ENCODE data around the gene PLEKHA7.

PLEKHA7 gene

DNA sequence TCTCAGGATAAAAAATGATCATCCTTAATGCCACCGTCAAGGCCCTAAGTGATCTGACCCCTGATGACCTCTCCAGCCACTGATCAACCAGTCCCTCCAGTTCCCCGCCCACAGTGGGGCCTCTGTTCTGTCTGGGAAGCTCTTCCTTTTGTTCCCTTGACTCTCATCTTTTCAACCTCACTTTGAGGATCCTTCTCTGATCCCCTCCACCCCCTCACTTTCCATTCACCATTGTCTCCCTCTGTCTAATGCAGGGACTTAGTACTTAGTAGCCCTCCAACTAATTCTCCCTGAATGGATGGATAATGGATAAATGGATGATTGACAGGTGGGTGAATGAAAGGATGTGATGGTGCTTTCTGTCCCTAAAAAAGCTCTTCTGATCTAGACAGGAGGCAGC, 230.1 kb downstream of the PLEKHA7 start:
- DNase-seq = no peak

DNA sequence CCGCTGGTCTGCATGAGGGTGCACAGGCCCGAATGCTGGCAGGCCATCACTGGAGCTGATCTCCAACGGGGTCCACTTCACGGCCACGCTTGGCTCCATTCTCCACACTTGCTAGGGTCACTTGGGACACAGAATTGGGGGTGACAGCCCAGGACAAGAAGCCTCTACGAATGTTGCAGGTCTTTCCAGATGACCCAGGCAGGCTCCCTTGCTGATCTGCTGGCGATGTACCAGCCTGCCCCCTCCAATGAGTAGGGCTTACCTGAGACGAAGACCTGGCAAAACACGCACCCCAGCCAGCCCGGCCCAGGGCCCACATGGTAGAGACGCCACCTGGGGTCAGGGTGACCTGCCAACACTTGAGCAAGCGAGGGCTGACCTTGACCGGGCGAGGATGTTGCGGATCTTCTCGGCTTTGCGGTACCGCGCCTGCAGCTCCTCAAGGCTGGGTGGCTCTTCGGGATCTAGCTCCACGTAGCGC, 230.9 kb downstream of the PLEKHA7 start:
- DNase-seq = no peak

DNA sequence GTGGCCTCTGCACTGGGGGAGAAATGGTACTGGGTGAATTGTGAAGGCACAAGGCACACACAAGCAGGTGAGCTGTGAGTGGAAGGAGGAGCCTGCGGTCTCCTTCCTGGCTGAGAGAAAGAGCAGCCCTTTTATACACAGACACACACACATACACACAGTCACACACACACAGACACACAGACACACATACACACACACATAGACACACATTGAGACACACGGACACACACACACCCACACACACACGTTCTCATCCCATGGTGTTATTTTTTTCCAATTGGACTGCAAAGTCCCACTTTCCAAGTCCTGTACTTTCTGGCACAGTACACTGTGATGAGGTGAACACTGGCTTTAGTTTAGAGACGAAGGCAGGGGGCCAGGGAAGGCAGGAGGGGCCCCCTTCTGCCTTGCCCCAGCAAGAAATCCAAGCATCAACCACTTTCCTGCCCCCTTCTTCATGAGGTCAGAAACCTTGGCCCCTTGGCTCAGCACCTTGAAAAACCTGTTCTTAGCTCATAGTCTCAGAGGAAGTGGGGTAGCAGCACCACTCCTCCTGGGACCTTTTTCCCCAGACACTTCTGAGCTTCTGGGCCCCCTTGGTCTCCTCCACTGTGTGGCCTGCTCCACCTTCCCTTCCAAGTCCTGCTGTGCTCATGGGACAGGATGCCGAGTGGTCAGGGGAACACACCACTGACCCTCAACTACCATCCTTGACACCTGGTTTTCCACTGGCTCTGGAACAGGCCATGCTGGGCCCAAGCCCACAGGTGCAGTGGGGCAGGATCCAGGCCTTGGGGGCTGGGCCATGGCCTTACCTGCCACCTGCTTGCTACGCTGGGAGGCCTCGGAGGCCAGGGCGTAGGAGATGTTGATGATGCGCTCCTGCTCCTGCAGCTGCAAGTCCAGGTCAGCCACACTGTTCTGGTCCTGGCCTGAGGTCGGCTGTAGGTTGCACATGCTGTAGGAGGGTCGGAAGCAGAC, 232.0 kb downstream of the PLEKHA7 start:
- no peak for DNase-seq

DNA sequence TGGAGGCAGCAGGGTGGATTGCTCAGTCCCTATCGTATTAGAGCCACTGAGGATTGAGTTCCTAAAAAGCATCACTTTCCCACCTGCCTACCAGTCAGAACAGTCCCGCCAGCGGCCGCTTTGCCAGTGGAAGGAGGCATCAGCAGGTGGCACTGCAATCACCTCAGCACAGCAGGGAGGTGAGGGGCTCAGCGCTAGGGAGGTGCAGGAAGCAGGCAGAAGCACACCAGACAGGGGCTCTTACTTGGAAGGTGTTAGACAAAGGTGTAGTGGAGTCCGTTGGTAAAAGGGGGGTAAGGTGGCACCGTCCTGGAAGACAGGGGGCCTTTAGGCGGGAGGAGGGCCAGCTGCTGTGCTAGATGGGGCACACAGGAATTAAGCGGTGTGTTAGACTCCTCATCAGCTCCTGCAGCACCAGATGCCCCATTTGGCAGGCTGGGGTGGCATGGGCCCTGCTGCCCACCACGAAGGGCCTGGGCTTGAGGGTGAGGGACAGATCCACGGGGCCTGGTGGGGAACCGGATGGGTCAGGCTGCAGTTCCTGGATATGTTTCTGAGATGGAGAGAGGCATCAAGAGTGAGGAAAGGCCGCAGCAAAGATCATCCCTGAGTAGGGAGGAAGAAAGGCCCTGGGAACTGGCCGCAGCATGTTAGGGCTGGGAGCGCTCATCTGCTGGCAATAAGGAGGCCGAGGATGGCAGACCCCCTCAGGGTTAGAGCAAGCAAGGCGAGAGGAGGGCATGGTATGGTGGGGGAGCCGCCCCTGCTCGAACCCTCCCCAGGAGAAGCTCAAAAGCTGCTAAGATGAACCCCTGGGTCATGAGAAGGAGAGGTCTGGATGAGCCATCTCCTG, 233.3 kb downstream of the PLEKHA7 start:
- DNase-seq = no peak

DNA sequence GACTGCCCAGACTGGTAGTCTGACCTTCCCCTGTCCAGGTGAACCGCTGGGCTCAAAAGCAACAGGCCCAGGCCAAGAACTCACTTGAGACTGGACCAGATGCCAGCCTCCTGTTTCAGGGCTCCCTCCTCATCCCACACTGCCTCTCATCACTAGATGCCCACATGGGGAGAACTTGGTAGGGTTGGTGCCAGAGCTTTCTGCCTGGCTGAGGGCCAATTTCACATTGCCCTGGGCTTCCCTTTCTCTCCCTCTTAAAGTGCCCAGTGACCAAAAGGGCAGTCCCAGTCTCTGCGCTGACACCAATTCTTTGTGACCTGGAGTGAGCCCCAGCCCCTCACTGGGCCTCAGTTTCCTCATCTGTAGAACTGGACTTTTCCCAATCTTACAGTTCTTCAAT, 234.1 kb downstream of the PLEKHA7 start:
- DNase-seq = no peak

DNA sequence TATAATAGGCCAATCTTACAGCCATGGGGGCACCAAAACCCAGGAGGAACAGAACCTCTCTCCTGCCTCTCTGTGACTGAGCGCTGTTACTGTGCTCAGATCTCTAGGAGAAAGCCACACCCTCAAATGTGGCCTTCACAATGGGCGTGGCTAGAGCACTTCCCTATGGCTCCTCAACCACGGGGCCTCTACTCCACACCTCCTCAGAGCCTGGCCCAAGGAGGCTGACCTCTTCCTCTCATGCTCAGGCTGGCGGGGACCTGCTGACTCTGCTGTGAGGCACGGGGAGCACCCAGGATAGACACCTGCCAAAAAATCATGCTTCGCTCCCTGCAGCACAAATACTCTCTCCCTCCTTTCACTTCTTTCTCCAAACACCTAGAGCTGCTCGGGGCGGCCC, 234.8 kb downstream of the PLEKHA7 start:
- no peak for DNase-seq

DNA sequence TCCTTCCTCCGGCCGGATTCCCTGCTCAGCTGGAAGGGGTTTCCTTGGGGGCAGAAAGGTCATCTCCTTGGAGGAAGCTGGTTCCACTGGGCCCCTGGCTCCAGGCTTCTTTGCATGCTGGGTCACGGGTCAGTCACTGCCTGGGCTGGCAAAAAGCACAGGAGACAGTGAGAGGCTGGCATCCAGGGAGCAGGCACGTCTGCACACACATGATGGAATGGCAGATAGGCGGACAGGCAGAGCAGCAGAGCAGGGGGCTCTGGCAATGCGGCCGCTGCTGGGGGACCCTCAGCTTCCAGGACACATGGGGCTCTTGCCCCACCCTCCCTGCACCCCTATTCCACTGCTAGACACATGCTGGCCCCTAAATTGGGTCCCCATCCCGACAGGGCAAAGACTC, 235.3 kb downstream of the PLEKHA7 start:
- no peak for DNase-seq

DNA sequence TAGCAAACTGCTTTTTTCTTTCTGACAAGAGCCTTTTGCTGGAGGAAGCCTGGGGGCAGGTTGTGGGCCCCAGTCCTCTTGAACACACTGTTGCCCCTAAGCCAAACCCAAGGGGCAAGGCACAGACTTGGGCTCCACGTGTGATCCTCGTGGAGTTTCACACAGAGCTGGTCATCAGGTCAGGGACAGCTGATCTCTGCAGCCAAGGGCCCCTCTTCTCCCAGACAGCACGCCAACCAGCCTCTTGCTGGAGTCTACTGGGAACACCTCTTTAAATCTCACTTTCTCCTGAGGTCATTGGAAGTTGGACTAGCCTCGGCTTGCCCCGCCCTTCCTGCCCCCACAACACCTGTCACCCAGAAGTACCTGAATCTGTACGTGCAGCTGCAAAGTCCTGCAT, 235.9 kb downstream of the PLEKHA7 start:
- no peak for DNase-seq

DNA sequence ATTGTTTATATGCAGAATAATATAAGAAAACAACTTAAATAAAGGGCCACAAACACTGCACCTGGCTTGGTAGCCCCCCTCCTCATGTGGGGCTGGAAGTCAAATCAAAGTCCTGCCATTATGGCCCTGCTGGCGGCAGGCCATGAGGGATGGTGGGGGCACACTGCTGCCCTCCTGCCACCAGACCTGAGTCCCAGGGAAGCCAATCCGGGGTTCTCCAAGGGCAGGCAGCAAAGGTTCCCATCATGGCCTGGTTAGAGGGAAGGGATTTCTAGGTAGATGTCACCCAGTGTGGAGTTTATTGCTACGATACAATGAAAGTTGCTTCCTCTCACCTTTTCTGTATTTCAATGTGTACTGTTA, 236.6 kb downstream of the PLEKHA7 start:
- no peak for DNase-seq

DNA sequence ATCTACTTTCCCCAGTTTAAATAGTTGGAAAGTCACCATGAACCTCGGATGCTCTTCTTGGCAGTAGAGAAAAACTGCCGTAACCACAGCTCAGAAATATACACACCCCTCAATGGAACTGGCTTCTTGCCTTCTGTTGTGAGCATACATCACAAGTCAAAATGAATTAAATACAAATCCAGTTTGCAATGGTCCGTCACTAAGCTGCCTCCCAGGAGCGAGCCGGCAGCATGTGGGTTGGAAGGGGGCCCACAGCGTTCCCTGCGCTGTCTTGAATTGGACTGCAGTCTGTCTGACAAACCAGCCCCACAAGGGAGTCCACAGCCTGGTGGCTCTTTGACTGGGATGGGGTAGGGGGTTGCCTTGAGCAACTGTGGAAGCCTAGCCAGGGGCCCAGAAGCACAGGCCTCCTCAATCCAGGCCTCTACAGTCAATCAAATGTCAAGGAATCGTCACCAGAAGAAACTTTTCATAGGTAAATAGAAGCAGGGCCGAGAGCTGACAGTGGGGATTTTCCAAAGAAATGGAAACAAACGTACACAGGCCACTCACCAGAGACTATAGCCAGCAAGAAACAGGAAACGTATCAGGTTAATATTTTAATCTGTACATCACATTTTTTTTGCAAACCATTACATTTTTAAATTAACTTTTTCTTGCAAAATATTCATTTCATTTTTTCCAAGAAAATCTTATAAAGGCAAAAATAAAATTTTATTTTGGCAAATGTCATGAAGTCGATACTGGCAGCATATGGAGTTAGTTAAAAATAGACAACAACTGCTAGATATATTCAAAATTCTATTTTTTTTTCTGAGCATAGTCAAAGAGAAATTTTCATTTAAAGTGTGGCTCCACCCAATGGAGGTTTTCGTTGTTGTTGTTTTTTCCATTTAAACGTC, 237.3 kb downstream of the PLEKHA7 start:
- no peak for DNase-seq

DNA sequence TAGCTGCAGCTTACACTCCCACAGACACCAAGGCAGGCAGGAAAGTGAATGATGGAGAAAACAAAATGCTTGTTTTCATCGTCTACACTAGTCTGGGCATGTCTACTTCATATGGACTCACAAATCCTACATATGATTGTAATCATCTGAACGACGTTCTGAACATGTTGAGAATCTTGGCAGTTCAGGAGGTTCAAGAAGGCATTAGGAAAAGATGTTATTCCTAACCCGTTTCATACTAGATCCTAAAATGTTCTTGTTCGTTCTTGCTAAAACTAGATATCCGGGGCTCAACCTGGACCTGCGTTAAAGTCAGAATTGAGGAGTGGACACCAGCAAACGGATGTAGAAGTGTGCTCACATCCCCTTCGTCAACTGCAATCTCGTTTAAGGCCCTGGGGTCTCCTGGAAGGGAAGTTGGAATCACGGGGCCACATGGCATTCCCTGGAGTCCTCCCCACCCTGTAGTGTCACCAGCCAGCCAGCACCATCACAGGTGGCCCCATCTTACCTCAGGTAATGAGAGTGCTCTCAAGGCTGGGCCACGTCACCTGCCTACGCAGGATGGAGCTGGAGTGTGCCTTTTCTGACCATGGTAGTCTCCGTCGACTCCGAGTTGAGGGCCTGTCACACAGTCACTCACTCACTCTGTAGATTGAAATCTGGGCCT, 238.5 kb downstream of the PLEKHA7 start:
- DNase-seq = no peak

DNA sequence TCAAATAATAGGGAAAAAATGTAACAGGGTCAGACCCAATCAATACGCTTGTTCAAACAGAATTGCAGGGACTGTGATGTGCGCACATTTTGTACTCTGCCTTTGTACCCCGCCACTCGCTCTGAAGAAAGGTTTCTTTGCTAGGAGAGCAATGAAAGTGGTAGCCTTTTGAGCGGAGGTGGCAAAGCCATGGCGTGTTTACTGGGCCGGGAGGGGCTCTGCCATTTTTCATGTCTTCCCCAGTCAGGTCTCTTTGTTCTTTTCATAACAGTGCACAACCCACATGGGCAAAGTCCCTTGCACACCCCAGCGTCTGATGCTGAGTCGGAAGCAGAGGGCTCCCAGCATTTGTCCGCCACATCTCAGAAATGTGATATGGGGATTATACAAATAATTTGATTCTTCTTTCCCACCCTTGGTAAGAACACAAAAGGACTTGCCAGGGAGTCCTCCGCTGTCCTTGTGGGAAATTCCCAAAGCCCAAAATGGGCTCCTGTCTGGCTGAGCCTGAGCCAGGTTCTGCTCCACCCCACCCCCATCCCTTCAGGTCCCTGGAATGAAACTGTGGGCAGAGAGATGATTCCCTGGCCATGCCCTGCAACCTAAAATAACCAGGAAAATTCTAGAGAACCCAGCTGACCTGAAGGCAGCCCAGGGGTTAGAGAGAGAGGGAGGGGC, 239.1 kb downstream of the PLEKHA7 start:
- no peak for DNase-seq

DNA sequence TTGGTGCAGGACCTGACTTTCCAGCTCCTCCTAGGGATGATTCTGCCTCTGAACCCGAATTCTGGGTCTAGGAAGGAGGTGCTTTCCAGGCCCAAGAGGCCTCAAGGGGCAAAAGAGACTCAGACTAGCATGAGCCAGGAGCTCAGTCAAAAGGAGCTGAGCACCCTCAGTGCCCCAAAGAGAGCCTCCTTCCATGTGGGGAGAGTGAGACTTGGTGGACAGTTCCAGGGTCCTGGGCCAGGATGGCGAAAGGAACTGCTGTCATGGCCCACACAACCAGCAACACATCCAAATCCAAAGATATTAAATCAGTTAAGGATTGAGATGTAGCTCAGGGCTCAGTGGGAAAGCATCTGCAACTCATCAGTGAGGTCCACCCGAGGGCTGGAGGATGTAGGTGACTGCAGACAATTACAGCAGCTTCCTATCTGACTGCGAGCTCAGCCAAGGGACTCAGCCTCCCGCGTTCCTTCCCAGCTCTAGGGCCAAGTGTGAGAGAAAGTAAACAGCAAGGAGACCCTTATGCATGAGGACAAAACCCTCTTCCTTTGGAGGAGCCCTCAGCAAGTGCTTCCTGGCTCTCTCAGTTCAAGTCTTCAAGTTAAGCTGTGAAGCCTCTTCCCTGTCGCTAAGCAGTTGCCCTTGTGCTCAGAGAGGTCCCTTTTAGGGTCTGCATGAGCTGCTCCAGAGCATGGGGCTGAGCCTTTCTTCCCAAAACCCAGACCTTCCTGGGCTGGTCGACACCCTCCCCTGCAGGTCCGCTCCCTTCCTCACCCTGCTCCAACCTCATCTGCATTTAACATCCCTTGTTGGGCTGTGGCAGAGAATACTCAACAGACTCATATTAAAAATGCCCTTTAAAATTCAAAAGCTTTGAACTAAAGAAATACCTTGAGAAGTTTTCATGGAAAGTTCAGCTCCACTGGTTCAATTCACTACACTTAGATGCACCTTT, 240.0 kb downstream of the PLEKHA7 start:
- no peak for DNase-seq

DNA sequence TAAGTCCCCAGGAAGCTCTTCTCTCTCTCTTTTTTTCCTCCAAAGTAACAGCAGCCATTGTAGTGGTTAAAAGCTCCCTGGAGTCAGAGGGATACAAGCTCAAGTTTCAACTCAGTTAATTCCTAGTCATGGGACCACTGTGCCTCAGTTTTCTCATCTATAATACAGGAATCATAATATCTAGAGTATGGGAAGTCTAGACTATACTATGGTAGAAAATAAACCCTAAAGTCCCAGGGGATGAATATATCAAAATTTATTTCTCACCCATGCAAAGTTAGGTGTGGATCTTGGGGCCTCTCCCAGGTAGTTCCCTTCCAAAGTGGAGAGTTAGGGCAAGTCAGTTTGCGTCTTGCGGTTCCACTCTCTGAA, 242.1 kb downstream of the PLEKHA7 start:
- no peak for DNase-seq

DNA sequence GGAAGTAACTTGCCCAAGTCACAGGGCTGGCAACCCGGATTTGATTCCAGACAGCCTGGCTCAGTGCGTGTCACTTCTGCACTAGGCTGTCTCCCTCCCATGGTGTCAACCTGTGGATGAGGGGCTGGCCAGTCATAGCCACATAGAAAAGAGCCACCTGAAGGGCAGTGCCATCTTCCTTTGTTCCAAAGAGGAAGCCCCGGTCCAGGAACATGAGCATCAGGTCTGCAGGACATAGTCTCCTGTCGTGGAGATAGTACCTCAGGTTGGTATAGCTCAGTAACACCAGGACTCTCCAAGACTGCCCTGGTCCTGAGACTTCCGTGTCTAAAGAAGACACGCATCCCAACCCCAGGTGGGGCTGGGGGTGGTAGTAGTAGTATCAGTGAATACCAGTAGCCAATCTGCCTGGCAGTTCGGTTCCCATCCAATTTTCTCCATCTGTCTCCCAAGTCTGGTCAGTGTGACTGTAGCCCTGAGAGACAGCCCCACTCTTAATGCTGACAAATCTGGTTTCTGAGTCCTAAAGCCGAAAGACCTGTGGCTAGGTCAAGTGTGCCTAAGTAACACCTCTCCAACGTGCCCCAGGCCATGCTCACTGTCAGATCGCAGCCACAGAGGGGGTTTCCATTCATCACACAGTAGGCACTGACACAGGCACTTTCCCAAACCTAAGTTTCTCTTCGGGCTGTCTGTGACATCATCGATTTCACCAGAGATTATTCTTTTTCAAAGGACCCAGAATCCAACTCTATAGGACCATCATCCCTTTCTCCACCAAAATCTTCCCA, 242.7 kb downstream of the PLEKHA7 start:
- no peak for DNase-seq

DNA sequence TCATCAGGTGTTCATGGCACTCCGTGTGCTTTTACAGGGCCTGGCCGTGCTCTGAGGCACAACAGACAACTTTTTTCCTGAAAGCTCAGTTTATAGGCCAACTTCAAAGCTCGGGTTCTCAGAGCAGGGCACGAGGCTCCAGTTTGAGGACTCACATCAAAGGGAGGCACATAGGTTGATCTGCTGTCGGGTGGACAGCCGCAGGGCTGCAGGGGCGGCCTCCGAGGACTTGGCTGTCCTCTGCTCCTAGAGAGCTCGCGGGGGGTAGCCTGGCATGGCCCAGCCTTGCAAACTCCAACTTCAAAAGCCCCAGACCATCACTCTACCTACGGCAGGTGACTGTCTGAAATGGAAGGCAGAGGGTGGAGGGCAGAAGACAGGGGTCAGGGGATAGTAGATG, 244.2 kb downstream of the PLEKHA7 start:
- DNase-seq = no peak

DNA sequence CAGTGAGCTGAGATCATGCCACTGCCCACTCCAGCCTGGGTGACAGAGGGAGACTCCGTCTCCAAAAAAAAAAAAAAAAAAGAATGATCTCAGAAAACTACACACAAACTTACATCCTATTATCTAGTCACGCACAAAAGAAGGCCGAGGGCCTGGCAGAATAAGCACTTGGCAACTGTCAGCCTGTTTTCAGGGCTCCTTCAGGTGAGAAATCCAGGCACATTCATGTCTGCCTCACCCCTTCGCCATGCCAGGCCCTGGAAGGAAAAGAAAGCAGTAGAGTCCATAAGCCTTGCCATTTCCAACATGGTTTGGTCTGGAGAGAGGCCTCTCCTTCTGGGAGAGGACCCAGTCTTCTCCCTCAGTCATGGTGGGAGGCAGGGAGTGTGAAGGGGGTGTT, 244.8 kb downstream of the PLEKHA7 start:
- DNase-seq = no peak

DNA sequence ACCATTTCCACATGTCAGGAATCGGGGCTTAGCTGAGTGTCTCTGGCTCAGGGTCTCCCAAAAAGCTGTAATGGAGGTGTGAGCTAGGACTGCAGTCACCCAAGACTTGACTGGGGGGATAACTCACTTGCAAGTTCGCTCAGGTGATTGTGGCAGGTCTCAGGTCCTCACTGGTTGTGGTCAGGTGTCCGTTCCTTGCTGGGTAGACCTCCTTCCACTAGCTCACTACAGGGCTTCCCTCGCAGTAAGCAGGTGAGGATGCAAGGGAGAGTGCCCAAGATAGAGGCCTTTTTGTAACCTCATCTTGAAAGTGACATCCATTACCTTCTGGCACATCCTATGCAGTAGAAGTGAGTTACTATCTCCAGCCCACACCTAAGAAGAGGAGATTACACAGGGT, 246.3 kb downstream of the PLEKHA7 start:
- DNase-seq = no peak

DNA sequence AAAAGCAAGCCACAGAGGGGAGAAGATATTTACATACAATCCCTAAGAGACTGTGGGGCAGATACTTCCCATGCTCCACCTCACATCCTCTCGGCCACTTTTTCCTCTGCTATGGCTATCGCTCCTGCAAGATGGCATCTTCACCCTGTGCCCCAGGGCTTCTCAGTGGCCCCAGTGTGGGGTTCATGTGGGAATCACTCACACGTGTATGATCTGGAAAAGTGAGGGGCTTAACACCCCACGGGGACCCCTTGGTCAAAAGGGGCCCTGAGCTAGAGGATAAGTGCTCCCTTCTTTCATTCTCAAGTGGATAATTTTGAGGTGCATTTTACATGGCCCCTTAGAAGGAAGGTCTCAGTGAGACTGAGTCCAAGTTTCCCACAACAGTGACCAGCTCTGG, 247.1 kb downstream of the PLEKHA7 start:
- no peak for DNase-seq

DNA sequence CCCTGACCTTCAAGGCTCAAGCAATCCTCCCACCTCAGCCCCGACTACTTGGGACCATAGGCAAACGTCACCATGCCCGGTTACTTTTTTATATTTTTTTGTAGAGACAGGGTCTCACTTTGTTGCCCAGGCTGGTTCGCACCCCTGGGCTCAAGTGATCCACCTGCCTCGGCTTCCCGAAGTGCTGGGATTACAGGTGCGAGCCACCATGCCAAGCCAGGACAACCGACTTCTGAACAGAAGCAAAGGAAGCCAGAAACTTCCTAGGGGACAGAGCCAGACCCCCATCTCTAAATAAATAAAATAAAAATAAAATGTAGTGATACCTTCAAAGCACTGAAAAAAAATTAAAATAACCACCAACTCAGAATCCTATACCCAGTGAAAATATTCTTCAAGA, 249.3 kb downstream of the PLEKHA7 start:
- DNase-seq = no peak
